Endothelial cell (in vitro differentiated cells): ENCODE data around the gene PPM1H. TPM values are rescaled to one million over a fixed set of nuclear protein-coding genes. Genes with fewer than 3 reads are reported as not detected.
A peak's percentile ranks its signal among the peaks of the same experiment; 100 is the strongest.

Experiments used
- DNase-seq: peaks from one replicate; pipeline ENCODE4 v3.0.0; 2021; ENCODE audit warnings: low spot score
- H3K27ac Mint-ChIP-seq: one replicate; pipeline ENCODE4 v1.8.0; 2021; ENCODE audit warnings: mixed read lengths, inconsistent platforms; ENCODE audit not compliant: unreplicated experiment
- H3K27me3 Mint-ChIP-seq: one replicate; pipeline ENCODE4 v1.8.0; 2021; ENCODE audit warnings: mild to moderate bottlenecking, moderate library complexity, mixed read lengths, inconsistent platforms; ENCODE audit not compliant: unreplicated experiment
- H3K36me3 Mint-ChIP-seq: one replicate; pipeline ENCODE4 v1.8.0; 2021; ENCODE audit warnings: mild to moderate bottlenecking, low read depth, mixed read lengths, inconsistent platforms; ENCODE audit not compliant: unreplicated experiment
- H3K4me1 Mint-ChIP-seq: one replicate; pipeline ENCODE4 v1.8.0; 2021; ENCODE audit warnings: mild to moderate bottlenecking, mixed read lengths, inconsistent platforms; ENCODE audit not compliant: unreplicated experiment
- H3K4me3 Mint-ChIP-seq: one replicate; pipeline ENCODE4 v1.8.0; 2021; ENCODE audit warnings: mild to moderate bottlenecking, mixed read lengths, inconsistent platforms; ENCODE audit not compliant: unreplicated experiment
- H3K9me3 Mint-ChIP-seq: one replicate; pipeline ENCODE4 v1.8.0; 2021; ENCODE audit warnings: mixed read lengths, inconsistent platforms; ENCODE audit not compliant: unreplicated experiment
- CTCF ChIP-seq: fragments of 200-600 bp; sonication (generic); IDR thresholded peaks from one replicate; pipeline ENCODE4 v1.5.0; 2021; ENCODE audit warnings: antibody characterized with exemption; ENCODE audit not compliant: unreplicated experiment
- total RNA-seq: library from RNA; stranded (reverse); fragmentation: NEBNext Ultra II Directional; extraction: Animal tissue kit (Norgen Biotek cat#: 25700); gene quantifications from one replicate; pipeline ENCODE4 v1.2.1, GENCODE V29; 2021; ENCODE audit not compliant: unreplicated experiment

Gene PPM1H
- total RNA-seq, 1 donor from 2014 or later, result 71.8 TPM

GRCh38 chr12:62843716-62844115 is 91.2 kb downstream of the PPM1H start:
- no peak for DNase-seq
- peaks cover 4% of the 10 kb centered on the region for H3K36me3 Mint-ChIP-seq
- no peak overlapping the region for H3K27ac Mint-ChIP-seq
- peaks cover 65% of the 10 kb centered on the region for H3K4me1 Mint-ChIP-seq
- no peaks in the 10 kb centered on the region for H3K9me3 Mint-ChIP-seq
- H3K27me3 Mint-ChIP-seq, result no peaks in the 10 kb centered on the region
- H3K4me3 Mint-ChIP-seq, result no peak overlapping the region
- no peak for TF ChIP-seq CTCF

GRCh38 chr12:62841846-62842245 is 93.1 kb downstream of the PPM1H start:
- no peaks in the 10 kb centered on the region for H3K9me3 Mint-ChIP-seq
- DNase-seq, result no peak
- H3K4me3 Mint-ChIP-seq, result no peak overlapping the region
- H3K36me3 Mint-ChIP-seq, result peaks cover 4% of the 10 kb centered on the region
- H3K27me3 Mint-ChIP-seq, result no peaks in the 10 kb centered on the region
- TF ChIP-seq CTCF, result no peak
- peak overlapping the region; percentile 43 for H3K27ac Mint-ChIP-seq
- peaks cover 53% of the 10 kb centered on the region for H3K4me1 Mint-ChIP-seq

GRCh38 chr12:62840806-62841205 is 94.1 kb downstream of the PPM1H start:
- peaks cover 49% of the 10 kb centered on the region for H3K4me1 Mint-ChIP-seq
- peaks cover 4% of the 10 kb centered on the region for H3K36me3 Mint-ChIP-seq
- DNase-seq, result no peak
- peak overlapping the region; percentile 2 for H3K27ac Mint-ChIP-seq
- H3K4me3 Mint-ChIP-seq, result no peak overlapping the region
- H3K27me3 Mint-ChIP-seq, result no peaks in the 10 kb centered on the region
- no peak for TF ChIP-seq CTCF
- no peaks in the 10 kb centered on the region for H3K9me3 Mint-ChIP-seq

GRCh38 chr12:62839869-62840660 is 94.9 kb downstream of the PPM1H start:
- H3K27ac Mint-ChIP-seq, result no peak overlapping the region
- H3K27me3 Mint-ChIP-seq, result no peaks in the 10 kb centered on the region
- no peak for TF ChIP-seq CTCF
- no peaks in the 10 kb centered on the region for H3K9me3 Mint-ChIP-seq
- peaks cover 4% of the 10 kb centered on the region for H3K36me3 Mint-ChIP-seq
- no peak overlapping the region for H3K4me3 Mint-ChIP-seq
- DNase-seq, result no peak
- peaks cover 45% of the 10 kb centered on the region for H3K4me1 Mint-ChIP-seq

- H3K4me1 Mint-ChIP-seq, result peaks cover 34% of the 10 kb centered on the region
- H3K4me3 Mint-ChIP-seq, result no peak overlapping the region
- no peak overlapping the region for H3K27ac Mint-ChIP-seq
- peaks cover 1% of the 10 kb centered on the region for H3K27me3 Mint-ChIP-seq
- H3K36me3 Mint-ChIP-seq, result peaks cover 4% of the 10 kb centered on the region
- TF ChIP-seq CTCF, result no peak
- H3K9me3 Mint-ChIP-seq, result no peaks in the 10 kb centered on the region
- no peak for DNase-seq
These were observed 99.9 kb downstream of the PPM1H start for GRCh38 chr12:62834971-62835547.
